ENCODE results near the gene RPE.

- no peak for TF ChIP-seq CEBPB (IDR thresholded peaks at IDR 0.05)
- TF ChIP-seq, protein P1, sequence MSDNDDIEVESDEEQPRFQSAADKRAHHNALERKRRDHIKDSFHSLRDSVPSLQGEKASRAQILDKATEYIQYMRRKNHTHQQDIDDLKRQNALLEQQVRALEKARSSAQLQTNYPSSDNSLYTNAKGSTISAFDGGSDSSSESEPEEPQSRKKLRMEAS (IDR thresholded peaks at IDR 0.05): no peak
- TF ChIP-seq, protein P2, sequence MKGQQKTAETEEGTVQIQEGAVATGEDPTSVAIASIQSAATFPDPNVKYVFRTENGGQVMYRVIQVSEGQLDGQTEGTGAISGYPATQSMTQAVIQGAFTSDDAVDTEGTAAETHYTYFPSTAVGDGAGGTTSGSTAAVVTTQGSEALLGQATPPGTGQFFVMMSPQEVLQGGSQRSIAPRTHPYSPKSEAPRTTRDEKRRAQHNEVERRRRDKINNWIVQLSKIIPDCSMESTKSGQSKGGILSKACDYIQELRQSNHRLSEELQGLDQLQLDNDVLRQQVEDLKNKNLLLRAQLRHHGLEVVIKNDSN (IDR thresholded peaks at IDR 0.05): no peak
- no peak for TF ChIP-seq EP300 (IDR thresholded peaks at IDR 0.05; ENCODE audit: borderline replicate concordance)
- no peak for TF ChIP-seq TEAD4 (IDR thresholded peaks at IDR 0.05)
- TF ChIP-seq RAD21 (IDR thresholded peaks at IDR 0.05; ENCODE audit: low read depth): no peak
- TF ChIP-seq REST (IDR thresholded peaks at IDR 0.05; ENCODE audit: low read depth): no peak
- TF ChIP-seq TAF1 (IDR thresholded peaks at IDR 0.05; ENCODE audit: low read depth): no peak
- no peak for TF ChIP-seq NFIC (IDR thresholded peaks at IDR 0.05)
- TF ChIP-seq YY1 (IDR thresholded peaks at IDR 0.05; ENCODE audit: low read depth): no peak
- TF ChIP-seq ZBTB7A (IDR thresholded peaks at IDR 0.05; ENCODE audit: low read depth): no peak
- no peak for TF ChIP-seq EGR1 (IDR thresholded peaks at IDR 0.05)
- TF ChIP-seq CREB1 (IDR thresholded peaks at IDR 0.05; ENCODE audit: low read depth): no peak
Measured at GRCh38 chr2:210022824-210023223, 20.4 kb downstream of the RPE start.

Data from Ishikawa (cell line).